DND-41 (cell line): ENCODE data around the gene DCP1B.

ENCODE experiments used
- EZH2 ChIP-seq: IDR thresholded peaks from 3 replicates; pipeline ENCODE4 v1.6.1; 2012; ENCODE audit warnings: borderline replicate concordance, low read depth, mild to moderate bottlenecking, moderate library complexity, low read length, inconsistent platforms; ENCODE audit not compliant: severe bottlenecking
- TF ChIP-seq, protein P1 (sequence below): IDR thresholded peaks from 2 replicates; pipeline ENCODE4 v1.5.1; 2012; ENCODE audit warnings: borderline replicate concordance, low read length, moderate library complexity, mild to moderate bottlenecking; ENCODE audit not compliant: poor library complexity, severe bottlenecking; ENCODE audit errors: extremely low read depth

DNA sequence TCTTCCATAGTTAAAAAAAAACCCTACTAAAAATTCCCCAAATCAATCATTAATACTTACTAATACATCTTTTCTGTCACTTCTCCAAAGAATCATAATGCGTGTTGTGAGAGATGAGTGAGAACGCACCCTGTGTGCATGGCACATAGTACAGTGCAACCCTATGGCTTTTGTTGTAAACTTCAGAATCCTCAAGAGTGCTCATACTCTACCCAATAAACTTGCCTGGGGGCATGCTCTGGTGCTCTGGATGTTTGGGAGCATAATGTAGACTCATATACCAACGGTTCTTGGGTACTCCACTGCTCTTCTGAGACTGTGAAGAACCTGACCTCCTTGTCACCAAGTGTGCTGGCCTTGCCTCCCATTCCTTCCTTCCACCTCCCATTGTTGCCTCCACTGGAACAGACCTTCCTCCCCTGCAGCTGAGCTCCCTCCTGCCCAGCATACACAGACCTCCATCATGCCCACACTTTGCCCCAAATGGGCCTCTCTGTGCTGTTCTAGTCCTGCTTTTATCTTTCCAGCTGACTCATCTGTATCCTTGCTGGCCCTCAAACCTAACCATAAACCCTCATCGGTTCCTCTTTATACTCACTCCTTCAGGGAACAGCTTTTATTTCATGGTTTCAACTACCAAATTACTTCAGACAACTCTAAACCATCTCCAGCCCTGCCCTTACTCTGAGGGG is 8.9 kb downstream of the DCP1B start:
- TF ChIP-seq, protein P1, sequence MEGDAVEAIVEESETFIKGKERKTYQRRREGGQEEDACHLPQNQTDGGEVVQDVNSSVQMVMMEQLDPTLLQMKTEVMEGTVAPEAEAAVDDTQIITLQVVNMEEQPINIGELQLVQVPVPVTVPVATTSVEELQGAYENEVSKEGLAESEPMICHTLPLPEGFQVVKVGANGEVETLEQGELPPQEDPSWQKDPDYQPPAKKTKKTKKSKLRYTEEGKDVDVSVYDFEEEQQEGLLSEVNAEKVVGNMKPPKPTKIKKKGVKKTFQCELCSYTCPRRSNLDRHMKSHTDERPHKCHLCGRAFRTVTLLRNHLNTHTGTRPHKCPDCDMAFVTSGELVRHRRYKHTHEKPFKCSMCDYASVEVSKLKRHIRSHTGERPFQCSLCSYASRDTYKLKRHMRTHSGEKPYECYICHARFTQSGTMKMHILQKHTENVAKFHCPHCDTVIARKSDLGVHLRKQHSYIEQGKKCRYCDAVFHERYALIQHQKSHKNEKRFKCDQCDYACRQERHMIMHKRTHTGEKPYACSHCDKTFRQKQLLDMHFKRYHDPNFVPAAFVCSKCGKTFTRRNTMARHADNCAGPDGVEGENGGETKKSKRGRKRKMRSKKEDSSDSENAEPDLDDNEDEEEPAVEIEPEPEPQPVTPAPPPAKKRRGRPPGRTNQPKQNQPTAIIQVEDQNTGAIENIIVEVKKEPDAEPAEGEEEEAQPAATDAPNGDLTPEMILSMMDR, result no peak
- no peak for TF ChIP-seq EZH2
